ENCODE results near the gene APLP1. TPM values are rescaled to one million over a fixed set of nuclear protein-coding genes. Genes with fewer than 3 reads are reported as not detected.
"Not testable (repeated sequence)": the region's sequence is repeated elsewhere in the genome, so short reads cannot be mapped to it uniquely, and the experiment has no call there.

The APLP1 gene
- total RNA-seq, 1 experiment from 2014 or later = 2.0 TPM

DNA sequence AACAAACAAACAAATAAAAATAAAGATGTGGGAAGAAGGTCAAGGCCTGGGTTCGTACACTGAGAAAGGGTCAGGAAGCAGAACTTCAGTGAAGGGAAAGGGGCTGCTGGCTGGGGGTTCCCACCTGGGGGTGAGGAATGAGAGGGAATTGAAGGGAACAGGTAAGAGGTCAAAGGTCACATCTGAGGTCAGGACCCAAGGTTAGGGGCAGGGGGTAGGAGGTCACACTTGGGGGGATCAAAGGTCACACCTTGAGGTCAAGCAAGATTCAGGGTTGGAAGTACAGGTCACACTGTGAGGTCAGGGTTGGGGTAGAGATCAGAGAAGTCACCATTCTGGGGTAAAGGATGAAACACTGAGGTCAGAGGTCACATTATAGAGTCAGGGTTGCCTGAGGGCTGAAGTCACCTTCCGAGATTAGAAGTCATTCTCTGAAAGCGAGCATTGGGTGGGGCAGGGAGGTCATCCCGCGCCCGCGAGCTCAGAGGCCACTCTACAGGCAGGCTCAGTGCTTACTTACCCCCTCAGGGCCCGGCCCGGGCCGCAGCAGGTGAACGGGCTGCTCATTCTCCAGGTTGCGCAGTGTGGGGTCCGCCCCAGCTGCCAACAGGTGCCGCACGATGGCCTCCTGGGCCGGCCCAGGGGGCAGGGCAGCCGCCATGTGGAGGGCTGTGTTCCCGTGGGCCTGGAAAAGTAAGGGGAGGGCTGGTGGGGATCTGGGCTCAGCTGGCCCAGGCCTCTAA lies 21.2 kb downstream of the APLP1 start:
- TF ChIP-seq EZH2 (IDR thresholded peaks at IDR 0.05; ENCODE audit: low read depth) = no peak
- TF ChIP-seq, protein P1, sequence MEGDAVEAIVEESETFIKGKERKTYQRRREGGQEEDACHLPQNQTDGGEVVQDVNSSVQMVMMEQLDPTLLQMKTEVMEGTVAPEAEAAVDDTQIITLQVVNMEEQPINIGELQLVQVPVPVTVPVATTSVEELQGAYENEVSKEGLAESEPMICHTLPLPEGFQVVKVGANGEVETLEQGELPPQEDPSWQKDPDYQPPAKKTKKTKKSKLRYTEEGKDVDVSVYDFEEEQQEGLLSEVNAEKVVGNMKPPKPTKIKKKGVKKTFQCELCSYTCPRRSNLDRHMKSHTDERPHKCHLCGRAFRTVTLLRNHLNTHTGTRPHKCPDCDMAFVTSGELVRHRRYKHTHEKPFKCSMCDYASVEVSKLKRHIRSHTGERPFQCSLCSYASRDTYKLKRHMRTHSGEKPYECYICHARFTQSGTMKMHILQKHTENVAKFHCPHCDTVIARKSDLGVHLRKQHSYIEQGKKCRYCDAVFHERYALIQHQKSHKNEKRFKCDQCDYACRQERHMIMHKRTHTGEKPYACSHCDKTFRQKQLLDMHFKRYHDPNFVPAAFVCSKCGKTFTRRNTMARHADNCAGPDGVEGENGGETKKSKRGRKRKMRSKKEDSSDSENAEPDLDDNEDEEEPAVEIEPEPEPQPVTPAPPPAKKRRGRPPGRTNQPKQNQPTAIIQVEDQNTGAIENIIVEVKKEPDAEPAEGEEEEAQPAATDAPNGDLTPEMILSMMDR (conservative IDR thresholded peaks at IDR 0.05) = no peak
- H3F3A ChIP-seq (ENCODE audit: insufficient read depth, low read depth) = no peaks in the 10 kb centered on the region
- no peak overlapping the region for H2AFZ ChIP-seq
- no peak overlapping the region for H3K4me3 ChIP-seq
- ChIA-PET CTCF (no interaction called here), POLR2A (ENCODE audit: unreplicated experiment) (no interaction called here)
- no peaks in the 10 kb centered on the region for H3K4me1 ChIP-seq (replicated peaks; ENCODE audit: insufficient read depth)
- H3K27me3 ChIP-seq (ENCODE audit: insufficient read depth, low read depth) = no peaks in the 10 kb centered on the region
- no peaks in the 10 kb centered on the region for H3K9me2 ChIP-seq (ENCODE audit: insufficient read depth)
- H3K27ac ChIP-seq = no peak overlapping the region
- intact Hi-C loops (cut with micrococcal nuclease; ENCODE audit: unreplicated experiment) = no loop called here
- H3K36me3 ChIP-seq (ENCODE audit: low read depth) = 0 out of 2 replicates have a peak, but pooled peaks cover 6% of the 10 kb centered on the region
- H3K9me3 ChIP-seq (ENCODE audit: insufficient read depth, low read depth) = no peaks in the 10 kb centered on the region
- H4K20me1 ChIP-seq (ENCODE audit: insufficient read depth) = no peaks in the 10 kb centered on the region
- BruUV-seq (replicated peaks) = no TSS peak
- DNase-seq = no peak
- H3K4me2 ChIP-seq = no peak overlapping the region
- no peaks in the 10 kb centered on the region for H3K79me2 ChIP-seq (ENCODE audit: low read depth)

GRCh38 chr19:35890113-35890650 lies 21.8 kb downstream of the APLP1 start:
- intact Hi-C loops (cut with micrococcal nuclease; ENCODE audit: unreplicated experiment) = no loop called here
- no peaks in the 10 kb centered on the region for H3F3A ChIP-seq (ENCODE audit: insufficient read depth, low read depth)
- H3K27ac ChIP-seq = no peak overlapping the region
- H3K4me3 ChIP-seq = no peak overlapping the region
- no TSS peak for BruUV-seq (replicated peaks)
- no peak for DNase-seq
- no peak overlapping the region for H3K4me2 ChIP-seq
- H3K36me3 ChIP-seq (ENCODE audit: low read depth) = 0 out of 2 replicates have a peak, but pooled peaks cover 6% of the 10 kb centered on the region
- H2AFZ ChIP-seq = no peak overlapping the region
- no peaks in the 10 kb centered on the region for H3K4me1 ChIP-seq (replicated peaks; ENCODE audit: insufficient read depth)
- TF ChIP-seq, protein P1 (conservative IDR thresholded peaks at IDR 0.05) = no peak
- TF ChIP-seq EZH2 (IDR thresholded peaks at IDR 0.05; ENCODE audit: low read depth) = no peak
- no peaks in the 10 kb centered on the region for H4K20me1 ChIP-seq (ENCODE audit: insufficient read depth)
- H3K9me2 ChIP-seq (ENCODE audit: insufficient read depth) = no peaks in the 10 kb centered on the region
- H3K27me3 ChIP-seq (ENCODE audit: insufficient read depth, low read depth) = no peaks in the 10 kb centered on the region
- CTCF ChIA-PET = no interaction called here
- H3K79me2 ChIP-seq (ENCODE audit: low read depth) = no peaks in the 10 kb centered on the region
- H3K9me3 ChIP-seq (ENCODE audit: insufficient read depth, low read depth) = no peaks in the 10 kb centered on the region
- POLR2A ChIA-PET (ENCODE audit: unreplicated experiment) = no interaction called here

DNA sequence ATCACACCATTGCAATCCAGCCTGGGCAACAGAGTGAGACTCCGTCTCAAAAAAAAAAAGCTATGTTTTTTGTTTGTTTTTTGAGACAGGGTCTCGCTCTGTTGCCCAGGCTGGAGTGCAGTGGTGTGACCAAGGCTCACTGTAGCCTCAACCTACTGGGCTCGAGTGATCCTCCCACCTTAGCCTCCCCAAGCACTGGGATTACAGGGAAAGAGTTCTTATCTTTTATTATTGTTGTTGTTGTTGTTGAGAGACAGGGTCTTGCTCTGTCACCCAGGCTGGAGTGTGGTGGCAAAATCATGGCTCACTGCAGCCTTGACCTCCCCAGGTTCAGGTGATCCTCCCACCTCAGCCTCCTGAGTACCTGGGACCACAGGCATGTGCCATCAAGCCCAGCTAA lies 23.4 kb downstream of the APLP1 start:
- H4K20me1 ChIP-seq (ENCODE audit: insufficient read depth); H3K9me3 ChIP-seq (ENCODE audit: insufficient read depth, low read depth); H3K4me2 ChIP-seq; H2AFZ ChIP-seq; DNase-seq; H3K4me3 ChIP-seq; H3K36me3 ChIP-seq (ENCODE audit: low read depth); BruUV-seq (replicated peaks); intact Hi-C loops (cut with micrococcal nuclease; ENCODE audit: unreplicated experiment); H3K4me1 ChIP-seq (replicated peaks; ENCODE audit: insufficient read depth); H3K79me2 ChIP-seq (ENCODE audit: low read depth); H3K9me2 ChIP-seq (ENCODE audit: insufficient read depth); H3K27me3 ChIP-seq (ENCODE audit: insufficient read depth, low read depth); H3K27ac ChIP-seq; H3F3A ChIP-seq (ENCODE audit: insufficient read depth, low read depth): not testable (repeated sequence)
- ChIA-PET POLR2A (ENCODE audit: unreplicated experiment) (interaction anchor here (0.6 kb wide), 1 partner anchor 9 kb away, joined by 4 read pairs; no protein-coding TSS in a partner anchor), CTCF (interaction anchor here (0.6 kb wide), 1 partner anchor 21 kb away, joined by 3 read pairs; no protein-coding TSS in a partner anchor)
